ENCODE results near the gene PIM1.
"Not testable (repeated sequence)": the region's sequence is repeated elsewhere in the genome, so short reads cannot be mapped to it uniquely, and the experiment has no call there.

PIM1 gene

DNA sequence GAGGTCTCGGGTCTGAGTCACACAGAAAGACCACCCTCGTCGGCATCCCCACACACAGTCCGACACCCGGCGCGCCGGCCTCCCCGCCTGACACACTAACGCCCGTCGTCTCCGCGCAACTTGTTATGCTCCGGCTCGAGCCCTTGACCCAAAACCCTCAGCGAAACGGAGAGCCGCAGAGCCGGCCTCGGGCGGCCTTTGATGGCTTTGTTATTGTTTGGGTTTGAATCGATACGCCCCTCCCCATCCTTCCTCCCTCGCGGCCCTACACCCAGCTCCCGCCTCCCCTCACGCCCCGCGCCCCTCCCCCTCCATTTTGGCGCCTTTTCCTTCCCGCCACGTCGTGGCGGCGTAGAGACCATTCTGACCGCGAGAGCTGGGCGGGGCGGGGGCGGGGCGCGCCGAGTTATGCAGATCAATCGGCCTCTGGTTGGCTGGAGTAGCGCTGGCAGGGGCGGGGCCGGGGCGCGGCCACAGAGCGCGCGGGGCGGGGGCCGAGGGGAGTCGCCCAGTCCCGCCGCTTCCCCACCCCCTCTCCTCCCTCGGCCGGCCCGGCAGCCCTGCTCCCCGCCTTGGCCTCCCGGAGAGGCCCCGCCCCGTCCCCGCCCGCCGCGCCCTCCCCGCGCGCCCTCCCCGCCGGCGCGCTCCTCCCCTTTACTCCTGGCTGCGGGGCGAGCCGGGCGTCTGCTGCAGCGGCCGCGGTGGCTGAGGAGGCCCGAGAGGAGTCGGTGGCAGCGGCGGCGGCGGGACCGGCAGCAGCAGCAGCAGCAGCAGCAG, at the start of gene PIM1:
TSS of gene PIM1 (plus strand) at position 657 of the 777 bp plus-strand sequence. CDS start 424 bp downstream, outside the sequence.
- peak; percentile 99 for DNase-seq

DNA sequence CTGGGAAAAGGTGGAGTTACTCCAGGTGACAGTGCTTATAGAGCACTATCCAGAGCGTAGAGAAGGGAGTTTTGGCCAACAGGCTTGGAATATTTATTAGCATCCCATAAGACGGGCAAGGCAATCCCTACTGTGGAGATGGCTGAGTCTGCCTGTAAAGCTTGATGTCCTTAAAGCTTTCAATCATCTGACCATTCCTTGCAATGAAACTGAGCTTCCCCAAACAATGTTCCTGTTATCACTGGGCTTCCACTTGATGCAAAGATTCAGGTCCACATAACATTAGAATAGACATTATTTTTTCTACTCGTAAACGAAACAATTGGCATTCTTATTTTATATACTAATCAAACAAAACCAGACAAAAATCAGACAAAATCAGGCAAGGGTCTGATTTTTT, 48.4 kb upstream of the PIM1 start:
- DNase-seq = no peak

DNA sequence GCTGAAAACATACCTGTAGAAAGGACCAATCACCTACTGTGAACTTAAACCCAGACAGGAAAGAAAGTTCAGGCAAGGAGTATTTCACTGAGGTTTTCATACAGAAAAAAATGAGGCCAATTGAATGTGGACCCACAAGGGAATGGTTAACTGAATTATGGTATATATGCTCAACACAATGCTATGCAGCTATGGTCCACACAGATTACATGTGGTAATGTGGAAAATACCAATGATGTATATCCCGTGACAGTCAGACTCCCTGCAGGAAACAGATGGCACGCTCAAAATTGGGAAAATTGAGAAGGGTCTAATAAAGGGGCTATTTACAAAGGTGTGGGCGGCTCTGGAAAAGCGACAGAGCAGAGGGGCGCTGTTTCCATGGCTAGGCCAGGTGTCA, 47.1 kb upstream of the PIM1 start:
- no peak for DNase-seq

DNA sequence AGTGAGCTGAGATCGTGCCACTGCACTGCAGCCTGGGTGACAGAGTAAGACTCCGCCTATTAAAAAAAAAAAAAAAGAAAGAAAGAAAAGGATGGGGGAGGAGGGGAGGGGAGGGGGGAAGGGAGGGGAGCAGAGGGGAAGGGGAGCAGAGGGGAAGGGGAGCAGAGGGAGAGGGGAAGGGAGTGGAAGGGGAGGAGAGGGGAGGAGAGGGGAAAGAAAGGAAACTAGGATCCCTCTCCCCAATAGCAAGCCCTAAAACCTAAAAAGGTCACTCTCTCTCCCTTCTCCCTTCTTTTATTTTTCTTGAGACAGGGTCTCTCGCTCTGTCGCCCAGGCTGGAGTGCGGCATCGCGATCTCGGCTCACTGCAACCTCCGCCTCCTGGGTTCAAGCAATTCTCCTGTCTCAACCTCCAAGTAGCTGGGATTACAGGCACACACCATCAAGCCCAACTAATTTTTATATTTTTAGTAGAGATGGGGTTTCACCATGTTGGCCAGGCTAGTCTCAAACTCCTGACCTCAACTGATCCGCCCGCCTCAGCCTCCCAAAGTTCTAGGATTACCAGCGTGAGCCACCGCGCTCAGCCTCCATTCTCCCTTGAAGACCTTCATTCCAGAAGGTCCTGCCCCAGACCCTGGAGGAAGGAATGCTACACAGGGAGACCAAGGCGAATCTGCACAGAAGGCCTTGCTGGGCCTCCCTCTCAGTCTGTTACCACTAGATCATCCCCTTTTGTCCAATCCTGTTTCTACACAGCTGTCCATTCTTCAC, 45.8 kb upstream of the PIM1 start:
- DNase-seq = no peak

DNA sequence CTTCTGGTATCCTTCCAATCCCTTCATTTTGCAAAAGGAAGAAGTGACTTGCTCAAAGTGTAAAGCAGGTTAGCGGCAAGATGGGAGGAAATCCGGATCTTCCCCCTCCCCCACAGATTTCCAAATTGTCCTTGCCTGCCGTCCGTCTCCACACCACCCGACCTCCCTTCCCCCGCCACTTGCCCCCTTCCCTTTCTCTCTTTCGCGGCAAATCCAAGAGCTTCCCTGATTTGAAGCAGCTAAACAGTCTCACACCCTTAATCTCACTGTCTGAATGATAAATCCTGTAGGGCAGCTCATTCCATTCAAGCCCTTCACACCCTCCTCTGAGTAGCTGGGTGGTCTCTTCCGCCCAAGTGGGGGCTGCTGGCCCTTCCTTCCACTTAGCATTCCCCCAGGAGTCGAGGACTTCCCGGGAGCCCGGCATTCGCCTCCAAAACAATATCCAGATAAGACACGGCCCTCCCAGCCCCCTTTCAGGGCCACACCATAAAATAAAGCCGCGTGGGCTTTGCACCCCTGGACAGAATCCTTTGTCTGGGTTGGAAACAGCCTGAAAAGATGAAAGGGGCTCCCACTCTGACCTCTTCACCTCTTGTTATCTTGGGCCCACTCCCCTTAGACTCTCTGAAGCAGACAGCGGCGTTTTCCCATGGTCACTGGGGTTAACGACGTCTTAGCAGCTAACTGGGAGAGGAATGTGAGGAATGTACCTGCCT, 44.0 kb upstream of the PIM1 start:
- no peak for DNase-seq

DNA sequence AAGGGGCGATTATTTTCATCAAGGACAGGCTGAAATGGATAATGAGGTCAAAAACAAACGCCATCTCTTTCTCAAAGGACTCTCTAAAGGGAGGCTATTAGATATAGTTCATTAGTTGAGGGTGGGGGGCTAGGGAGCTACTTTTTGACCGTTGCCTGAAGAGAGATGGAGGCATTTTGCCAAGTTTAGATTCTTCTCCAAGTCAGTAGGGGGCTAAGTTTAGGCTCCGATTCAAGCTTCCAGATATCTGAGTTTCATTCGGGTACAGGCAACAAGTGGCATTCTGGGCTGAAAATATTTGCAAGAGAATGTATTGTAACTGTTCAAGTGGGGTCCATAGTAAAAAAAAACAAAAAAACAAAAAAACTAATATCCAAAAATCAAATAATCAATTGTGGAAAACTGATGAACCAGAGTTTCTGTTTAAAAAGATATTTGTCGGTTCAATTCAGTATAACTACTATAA, 43.4 kb upstream of the PIM1 start:
- DNase-seq = no peak

DNA sequence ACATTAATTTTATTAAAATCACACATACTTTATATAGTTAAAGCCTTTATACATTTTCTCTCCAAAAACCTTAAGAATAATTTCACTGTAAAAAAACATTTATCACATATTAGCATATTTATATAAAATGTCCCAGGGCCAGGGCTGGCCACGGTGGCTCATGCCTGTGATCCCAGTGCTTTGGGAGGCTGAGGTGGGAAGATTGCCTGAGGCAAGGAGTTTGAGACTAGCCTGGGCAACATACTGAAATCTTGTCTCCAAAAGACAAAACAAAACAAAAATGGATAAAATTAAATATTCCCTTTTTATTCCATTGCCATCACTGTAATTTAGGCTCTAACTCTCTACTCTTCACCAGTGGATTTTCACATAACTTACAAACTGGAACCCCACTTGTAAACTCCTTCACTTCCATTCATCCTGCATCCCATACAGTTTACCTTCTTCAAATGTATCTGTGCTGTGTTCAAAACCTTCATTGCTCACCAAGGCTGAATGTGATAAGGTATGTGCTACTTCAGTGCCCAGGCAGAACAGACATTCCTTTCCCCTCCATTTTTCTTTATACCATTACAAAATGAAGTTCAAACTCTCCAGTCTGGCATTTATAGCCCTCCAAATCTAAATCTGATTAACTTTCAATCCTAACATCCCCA, 42.9 kb upstream of the PIM1 start:
- DNase-seq = no peak

DNA sequence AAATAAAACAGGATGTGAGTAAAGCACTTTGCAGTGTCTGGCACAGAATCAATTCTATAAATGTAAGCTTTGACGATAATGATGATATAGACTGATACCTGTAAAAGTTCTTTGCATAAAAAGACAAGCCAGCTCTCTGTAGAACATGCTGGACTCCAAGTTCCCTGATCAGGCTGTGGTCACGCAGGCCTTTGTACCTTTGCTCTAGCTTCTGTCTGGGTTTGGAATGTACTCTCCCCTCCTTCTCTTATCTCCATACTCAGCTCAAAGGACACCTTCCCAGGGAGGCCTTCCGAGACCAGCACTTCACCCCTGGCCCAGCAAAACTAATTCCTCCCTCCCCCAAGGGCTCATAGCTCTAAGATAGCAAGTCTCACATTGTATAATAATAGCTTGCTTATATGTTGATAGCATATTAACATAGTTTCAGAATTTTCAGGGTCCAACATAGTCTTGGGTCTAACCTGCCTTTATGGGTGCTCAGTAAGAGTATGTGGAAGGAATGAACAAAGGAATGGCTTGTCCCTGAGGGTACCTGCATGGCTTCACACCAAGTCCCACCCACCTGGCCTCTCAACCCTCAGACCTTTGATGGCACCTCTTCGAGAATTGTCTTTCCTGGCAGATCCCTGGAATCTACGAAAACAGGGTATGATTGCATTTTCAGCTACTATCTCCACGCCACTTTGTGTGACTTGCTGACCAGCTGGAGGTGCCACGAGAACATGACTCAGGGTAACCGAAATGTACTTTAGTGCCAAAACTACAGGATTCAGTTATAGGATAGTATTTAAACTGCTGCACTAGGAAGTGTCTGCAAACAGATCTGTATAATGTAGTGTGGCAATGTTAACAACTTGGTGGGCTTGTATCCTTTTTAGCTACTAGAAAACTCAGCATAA, 41.7 kb upstream of the PIM1 start:
- no peak for DNase-seq

DNA sequence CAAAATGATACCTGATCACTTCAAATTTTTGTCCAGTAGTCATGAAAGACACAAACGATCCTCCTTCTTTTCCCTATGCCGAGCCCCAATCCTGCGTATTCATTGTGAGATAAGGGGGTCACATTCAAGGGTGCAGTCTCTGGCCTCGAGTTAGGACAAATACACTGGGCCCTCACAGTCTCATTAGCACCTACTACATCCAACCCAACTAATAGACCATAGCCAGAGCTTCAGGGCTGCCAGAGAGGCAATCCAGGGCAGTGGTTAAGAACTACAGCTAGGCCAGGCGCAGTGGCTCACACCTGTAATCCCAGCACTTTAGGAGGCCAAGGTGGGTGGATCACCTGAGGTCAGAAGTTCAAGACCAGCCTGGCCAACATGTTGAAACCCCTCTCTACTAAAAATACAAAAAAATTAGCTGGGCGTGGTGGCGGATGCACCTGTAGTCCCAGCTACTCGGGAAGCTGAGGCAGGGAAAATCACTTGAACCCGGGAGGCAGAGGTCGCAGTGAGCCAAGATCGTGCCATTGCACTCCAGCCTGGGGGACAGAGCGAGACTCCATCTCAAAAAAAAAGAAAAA, 41.0 kb upstream of the PIM1 start:
- not testable (repeated sequence) for DNase-seq

DNA sequence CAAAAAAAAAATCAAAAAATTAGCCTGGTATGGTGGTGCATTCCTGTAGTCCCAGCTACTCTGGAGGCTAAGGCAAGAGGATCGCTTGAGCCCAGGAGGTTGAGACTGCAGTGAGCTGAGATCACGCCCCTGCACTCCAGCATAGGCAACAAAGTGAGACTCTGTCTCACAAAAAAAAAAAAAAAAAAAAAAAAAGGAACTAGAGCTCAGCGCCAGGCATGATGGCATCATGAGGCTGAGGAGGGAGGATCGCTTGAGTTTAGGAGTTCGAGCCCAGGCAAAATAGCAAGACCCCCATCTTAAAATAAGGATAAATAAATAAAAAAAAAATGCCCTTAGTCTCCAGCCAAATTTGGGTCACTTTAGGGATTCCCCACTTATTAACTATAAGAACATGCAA, 40.4 kb upstream of the PIM1 start:
- DNase-seq = no peak

DNA sequence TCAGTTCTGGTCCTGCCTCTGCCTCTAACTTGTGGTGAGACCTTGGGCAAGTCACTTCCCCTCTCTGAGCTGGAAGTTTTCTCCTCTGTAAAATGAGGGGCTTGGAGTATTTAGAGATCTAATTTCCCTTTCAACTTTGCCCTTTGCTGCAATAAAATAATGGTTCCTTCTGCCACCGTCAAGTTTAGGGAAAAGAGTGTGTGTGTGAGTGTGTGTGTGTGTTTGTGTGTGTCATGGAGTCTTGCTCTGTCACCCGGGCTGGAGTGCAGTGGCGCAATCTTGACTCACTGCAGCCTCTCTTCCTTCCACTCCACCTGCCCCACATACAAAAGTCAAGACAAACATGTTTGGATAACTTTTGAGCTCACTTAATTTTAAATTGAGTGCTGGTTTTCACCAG, 39.2 kb upstream of the PIM1 start:
- DNase-seq = peak; percentile 35

DNA sequence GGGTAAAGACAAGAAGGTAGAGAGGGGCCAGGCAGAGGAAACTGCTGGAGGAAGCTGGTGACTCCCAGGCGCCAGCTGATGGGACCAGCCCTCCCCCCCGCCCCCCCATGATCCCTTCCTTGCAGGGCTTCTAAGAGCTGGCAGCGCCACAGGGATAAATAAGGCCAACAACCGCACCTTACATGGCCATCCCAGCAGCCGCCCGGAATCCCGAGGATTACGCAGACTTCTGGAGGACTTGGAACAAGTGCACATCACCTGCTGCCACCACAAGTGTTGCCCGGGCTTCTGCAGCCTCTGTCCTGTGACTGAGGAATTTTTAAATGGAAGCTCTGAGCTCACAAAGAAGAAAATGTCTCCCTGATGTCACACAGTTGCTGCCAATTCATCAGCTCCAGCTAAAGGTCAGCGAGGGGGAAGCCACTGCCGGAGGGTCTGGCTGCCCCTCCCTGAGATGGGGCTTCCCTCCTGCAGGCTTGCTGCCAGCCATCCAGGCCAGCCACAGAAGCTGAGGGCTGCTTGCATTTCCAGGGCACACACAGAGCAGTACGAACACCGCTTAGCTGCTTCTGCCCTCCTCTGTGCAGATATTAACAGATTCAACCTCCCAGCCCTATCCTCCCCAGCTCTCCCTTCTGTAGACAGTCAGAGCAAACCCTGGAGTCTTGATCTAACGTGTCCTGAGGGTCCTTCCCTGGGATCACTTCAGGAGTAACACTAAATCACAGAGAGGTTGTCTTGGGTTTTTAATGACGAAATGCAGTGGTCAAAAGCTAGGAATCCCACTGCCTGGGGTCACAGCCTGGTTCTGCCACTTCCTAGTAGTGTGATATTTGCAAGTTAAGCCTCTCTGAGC, 38.6 kb upstream of the PIM1 start:
- no peak for DNase-seq

DNA sequence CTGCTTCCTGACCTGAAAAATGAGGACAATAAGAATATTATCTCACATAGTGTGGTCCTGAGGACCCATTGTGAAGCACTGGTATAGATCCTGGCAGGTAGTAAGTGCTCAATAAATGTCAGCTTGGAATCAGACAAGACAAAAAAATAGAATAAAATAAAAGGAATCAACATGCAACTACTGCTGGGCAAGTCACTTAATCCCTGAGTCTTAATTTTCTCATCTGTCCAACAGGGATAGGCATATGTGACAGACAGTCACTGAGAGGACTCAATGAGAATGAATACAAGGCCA, 38.0 kb upstream of the PIM1 start:
- no peak for DNase-seq

DNA sequence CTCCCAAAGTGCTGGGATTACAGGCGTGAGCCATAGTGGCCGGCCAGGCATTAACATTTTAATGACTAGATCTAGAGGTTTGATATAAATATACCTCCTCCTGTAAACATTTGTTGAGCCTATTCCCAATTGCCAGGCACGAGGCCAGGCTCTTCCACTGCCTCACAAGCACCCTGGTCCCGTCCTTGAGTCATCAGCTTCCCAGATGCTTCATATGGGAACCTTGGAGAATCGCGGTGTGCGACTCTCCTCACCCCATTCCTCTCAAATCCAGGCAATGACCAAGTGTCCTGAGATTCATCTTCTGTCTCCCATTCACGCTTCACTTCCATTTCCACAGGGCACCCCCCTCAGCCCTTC, 35.9 kb upstream of the PIM1 start:
- no peak for DNase-seq

DNA sequence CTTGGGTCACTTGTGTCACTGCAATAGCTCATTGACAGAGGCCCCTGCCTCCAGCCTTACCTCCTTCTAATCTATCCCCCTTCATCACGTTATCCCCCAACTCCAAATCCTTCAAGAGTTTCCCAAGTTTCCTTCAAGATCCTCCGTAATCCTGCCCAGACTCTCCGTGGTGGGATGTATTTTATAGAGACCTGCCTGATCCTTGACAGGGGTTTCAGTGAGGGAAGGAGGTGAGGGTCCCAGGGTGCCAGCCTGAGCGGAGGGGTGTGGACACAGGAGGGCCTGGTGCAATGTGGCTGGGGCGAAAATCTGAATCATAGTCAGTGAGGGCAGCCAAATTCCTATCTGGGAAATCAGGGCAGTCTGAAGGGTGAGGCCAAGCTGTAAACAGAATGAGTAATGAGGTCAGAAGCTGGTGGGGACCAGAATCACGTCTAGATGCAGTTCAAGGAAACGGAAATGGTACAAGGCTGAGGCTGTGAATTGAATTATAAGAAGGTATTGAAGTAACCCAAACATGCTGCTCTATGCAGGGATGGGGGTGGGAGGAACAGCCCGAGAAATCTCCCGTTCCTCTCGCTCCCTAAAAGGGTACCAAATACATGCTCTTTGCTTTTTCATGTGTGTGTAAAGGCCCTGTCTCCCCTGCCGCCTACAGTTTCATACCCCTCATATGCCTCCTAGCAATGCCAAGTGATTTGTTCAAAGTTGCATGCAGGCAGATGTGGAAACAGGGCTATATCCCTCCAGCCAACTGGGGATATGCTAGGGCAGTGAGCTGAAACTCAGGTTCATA, 35.4 kb upstream of the PIM1 start:
- DNase-seq = no peak

DNA sequence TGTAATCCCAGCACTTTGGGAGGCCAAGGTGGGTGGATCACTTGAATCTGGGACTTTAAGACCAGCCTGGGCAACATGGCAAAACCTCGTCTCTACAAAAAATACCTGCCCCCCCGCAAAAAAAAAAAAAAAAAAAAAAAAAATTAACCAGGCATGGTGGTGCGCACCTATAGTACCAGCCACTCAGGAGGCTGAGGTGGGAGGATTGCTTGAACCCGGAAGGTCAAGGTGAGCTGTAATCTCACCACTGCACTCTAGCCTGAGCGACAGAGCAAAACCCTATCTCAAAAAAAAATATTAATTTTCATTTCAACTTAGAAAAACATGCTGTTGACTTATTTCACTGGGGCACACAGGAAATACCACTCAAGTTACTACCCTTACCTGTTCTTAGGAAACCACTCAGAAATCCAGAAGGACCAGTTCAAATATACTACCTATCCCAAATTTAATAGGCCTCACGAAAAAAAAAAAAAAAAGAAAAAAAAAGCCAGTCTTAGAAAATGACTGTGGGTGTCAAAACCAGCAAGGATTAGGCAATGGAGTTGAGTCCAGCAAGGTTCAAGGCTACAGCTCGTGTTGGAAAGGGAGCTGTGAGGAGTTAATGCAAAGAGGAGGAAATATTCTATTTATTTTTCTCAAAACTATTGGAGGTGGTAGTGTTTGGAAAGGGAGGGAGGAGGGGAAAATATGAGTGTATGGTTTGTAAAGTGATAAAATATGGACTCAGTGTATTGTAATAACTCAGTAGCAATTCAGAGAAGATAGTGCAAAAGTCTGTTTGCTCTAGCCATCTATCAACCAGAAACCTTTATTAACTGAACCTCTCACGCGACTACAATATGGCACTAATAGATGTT, 33.9 kb upstream of the PIM1 start:
- DNase-seq = no peak

DNA sequence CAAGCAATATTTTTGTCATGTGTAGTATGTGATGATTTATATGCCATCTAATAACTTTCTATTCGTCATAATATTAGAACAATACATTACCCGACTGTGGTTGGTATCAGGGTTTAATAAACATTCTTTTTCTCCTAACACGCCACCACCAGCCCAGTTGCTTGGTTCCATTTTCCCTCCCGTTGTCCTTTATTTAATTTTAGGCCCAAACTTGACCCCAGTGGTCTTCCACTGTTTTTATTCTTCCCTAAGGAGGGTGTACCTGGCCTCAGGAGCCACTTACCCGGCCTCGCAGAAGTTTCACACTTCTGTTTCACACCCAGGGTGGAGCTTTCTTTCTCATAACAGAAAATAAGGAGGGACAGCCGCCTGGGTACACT, 33.1 kb upstream of the PIM1 start:
- DNase-seq = no peak

DNA sequence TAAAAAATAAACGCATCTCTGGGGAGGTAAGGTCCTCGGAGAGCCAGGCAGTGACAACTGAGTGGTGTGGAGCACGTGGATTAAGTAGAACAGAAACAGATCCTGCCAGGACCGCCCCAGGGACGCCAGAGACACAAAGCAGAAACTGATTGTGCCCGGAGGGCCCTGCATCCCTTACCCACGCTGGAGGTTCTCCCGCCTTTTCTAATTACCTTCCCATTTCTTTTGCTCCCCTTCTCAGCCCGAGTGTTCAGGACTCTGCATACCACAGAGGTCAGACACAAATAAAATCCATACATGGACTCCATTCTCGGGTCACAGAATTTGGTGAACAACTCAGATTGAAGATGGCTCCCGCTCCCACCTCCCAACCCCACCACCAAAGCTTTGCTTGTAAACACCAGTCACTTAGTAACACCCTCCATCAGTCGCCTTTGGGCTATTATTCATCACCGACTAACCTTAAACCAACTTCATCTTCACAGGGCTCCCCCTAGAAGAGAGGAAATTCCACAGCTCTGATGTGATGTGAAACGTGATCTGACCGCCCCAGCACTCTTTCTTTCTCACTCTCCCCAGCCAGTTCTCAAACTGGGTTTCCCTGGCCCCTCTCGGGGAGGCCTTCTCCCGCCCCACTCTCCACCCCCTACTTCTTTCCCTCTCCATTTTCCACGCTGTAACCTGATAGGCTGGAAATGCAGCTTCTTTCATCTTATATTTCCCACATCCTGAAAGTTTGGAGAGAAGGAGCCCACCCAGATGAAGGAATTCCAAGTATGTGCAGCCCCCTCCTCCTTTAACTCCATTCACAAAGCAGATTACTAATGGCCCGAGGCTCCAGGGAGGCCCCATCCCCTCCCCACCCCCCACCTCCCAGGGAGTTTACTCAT, 32.5 kb upstream of the PIM1 start:
- no peak for DNase-seq

Data from OCI-M1 (cell line).